ENCODE data around the gene PNMA8C.
"Not testable (repeated sequence)": the region's sequence is repeated elsewhere in the genome, so short reads cannot be mapped to it uniquely, and the experiment has no call there.

Gene PNMA8C

GRCh38 chr19:46448601-46449000 lies 19.9 kb upstream of the PNMA8C start:
- DNase-seq: no peak

GRCh38 chr19:46447824-46448223 lies 19.1 kb upstream of the PNMA8C start:
- no peak for DNase-seq

GRCh38 chr19:46447006-46447405 lies 18.3 kb upstream of the PNMA8C start:
- no peak for DNase-seq

- no peak for DNase-seq
Observed at GRCh38 chr19:46446021-46446420, 17.3 kb upstream of the PNMA8C start.

GRCh38 chr19:46442808-46443450 lies 14.2 kb upstream of the PNMA8C start:
- no peak for DNase-seq

GRCh38 chr19:46441866-46442265 lies 13.1 kb upstream of the PNMA8C start:
- DNase-seq: no peak

GRCh38 chr19:46435689-46436088 lies 7.0 kb upstream of the PNMA8C start:
- not testable (repeated sequence) for DNase-seq

GRCh38 chr19:46435009-46435408 lies 6.3 kb upstream of the PNMA8C start:
- DNase-seq: no peak

GRCh38 chr19:46433470-46433869 lies 4.7 kb upstream of the PNMA8C start:
- DNase-seq: not testable (repeated sequence)

GRCh38 chr19:46431824-46432223 lies 3.1 kb upstream of the PNMA8C start:
- no peak for DNase-seq

GRCh38 chr19:46429999-46430398 lies 1.3 kb upstream of the PNMA8C start:
- DNase-seq: no peak

- DNase-seq: no peak
Observed at GRCh38 chr19:46427518-46428045, 1.2 kb downstream of the PNMA8C start.

- peak; percentile 87 for DNase-seq
Observed at GRCh38 chr19:46426506-46427162, 2.1 kb downstream of the PNMA8C start.

- DNase-seq: peak; percentile 85
Observed at GRCh38 chr19:46426035-46426505, 2.7 kb downstream of the PNMA8C start.

GRCh38 chr19:46423188-46423587 lies 5.5 kb downstream of the PNMA8C start:
- DNase-seq: no peak

- DNase-seq: no peak
Observed at GRCh38 chr19:46422344-46422743, 6.4 kb downstream of the PNMA8C start.

- no peak for DNase-seq
Observed at GRCh38 chr19:46420056-46420455, 8.7 kb downstream of the PNMA8C start.

GRCh38 chr19:46415804-46416709 lies 12.7 kb downstream of the PNMA8C start:
- peak; percentile 90 for DNase-seq

GRCh38 chr19:46414899-46415298 lies 13.8 kb downstream of the PNMA8C start:
- DNase-seq: not testable (repeated sequence)

- DNase-seq: peak; percentile 90
Observed at GRCh38 chr19:46413262-46414031, 15.3 kb downstream of the PNMA8C start, which contains the start of gene CCDC8. Gene CCDC8, minus strand, starts transcription at chr19:46413564. Its CDS starts 754 bp downstream, at chr19:46412810.

GRCh38 chr19:46412650-46413261 lies 16.0 kb downstream of the PNMA8C start:
- DNase-seq: peak; percentile 61

Measured in right kidney (tissue), 1 donor.